OCI-LY3 (cell line): ENCODE results near the gene PARP12.

Experiments
- H2AFZ ChIP-seq: fragments of 200-600, 300-600 bp; shearing (Covaris generic); 2 replicates; pipeline ENCODE4 v1.6.0; 2014; ENCODE audit warnings: antibody characterized with exemption, low read depth, low read length
- H3K27ac ChIP-seq: fragments of 200-600, 300-600 bp; sonication (generic); 2 replicates; pipeline ENCODE4 v1.5.1; 2014; ENCODE audit warnings: mild to moderate bottlenecking, low read length, moderate library complexity, mixed read lengths
- H3K27me3 ChIP-seq: fragments of 200-600, 300-600 bp; sonication (generic); 2 replicates; pipeline ENCODE4 v1.6.1; 2014; ENCODE audit warnings: low read depth, low read length, mixed read lengths
- H3K36me3 ChIP-seq: fragments of 200-600, 300-600 bp; sonication (generic); replicated peaks from 2 replicates; pipeline ENCODE3; 2014; ENCODE audit warnings: low read depth, low read length, mixed read lengths
- H3K4me1 ChIP-seq: fragments of 300-600, 200-600 bp; sonication (generic); 2 replicates; pipeline ENCODE4 v1.6.1; 2014; ENCODE audit warnings: low read length, mixed read lengths
- H3K4me2 ChIP-seq: fragments of 200-600, 300-600 bp; sonication (generic); 2 replicates; pipeline ENCODE4 v1.6.1; 2014; ENCODE audit warnings: low read length, mixed read lengths
- H3K4me3 ChIP-seq: fragments of 300-600, 200-600 bp; sonication (generic); 2 replicates; pipeline ENCODE4 v1.5.1; 2014; ENCODE audit warnings: antibody characterized with exemption, mild to moderate bottlenecking, low read length, moderate library complexity
- H3K79me2 ChIP-seq: fragments of 300-600, 200-600 bp; shearing (Covaris generic); 2 replicates; pipeline ENCODE4 v1.6.1; 2014; ENCODE audit warnings: mild to moderate bottlenecking, low read length, mixed read lengths
- H3K9ac ChIP-seq: fragments of 300-600, 200-600 bp; shearing (Covaris generic); 2 replicates; pipeline ENCODE4 v1.6.0; 2014; ENCODE audit warnings: mild to moderate bottlenecking, low read length, moderate library complexity
- H3K9me3 ChIP-seq: fragments of 200-600, 300-600 bp; shearing (Covaris generic); 2 replicates; pipeline ENCODE4 v1.6.1; 2014; ENCODE audit warnings: low read length, mixed read lengths; ENCODE audit not compliant: insufficient read depth
- H4K20me1 ChIP-seq: fragments of 200-600, 300-600 bp; sonication (generic); 2 replicates; pipeline ENCODE4 v1.6.1; 2016; ENCODE audit warnings: low read length, mixed read lengths; ENCODE audit not compliant: insufficient read depth
- CTCF ChIP-seq: fragments of 200-600, 300-600 bp; sonication (generic); IDR thresholded peaks from 2 replicates; pipeline ENCODE4 v1.5.1; 2014; ENCODE audit warnings: antibody characterized with exemption, low read length, low read depth
- EZH2phosphoT487 ChIP-seq: fragments of 200-600 bp; shearing (Covaris generic); IDR thresholded peaks from 2 replicates; pipeline ENCODE4 v1.6.1; 2018; ENCODE audit warnings: antibody characterized with exemption, mixed run types, low read depth

PARP12 gene

GRCh38 chr7:140081774-140082425 lies 19.1 kb upstream of the PARP12 start:
- peaks cover 49% of the 10 kb centered on the region for H3K27me3 ChIP-seq
- H3K36me3 ChIP-seq, result no peaks in the 10 kb centered on the region
- H3K4me1 ChIP-seq, result peaks cover 12% of the 10 kb centered on the region; the same call in 1 of the 2 replicates
- no peak overlapping the region for H3K9ac ChIP-seq
- no peak overlapping the region for H3K27ac ChIP-seq
- H3K4me2 ChIP-seq, result no peak overlapping the region
- H4K20me1 ChIP-seq, result no peaks in the 10 kb centered on the region
- no peaks in the 10 kb centered on the region for H3K9me3 ChIP-seq
- no peak overlapping the region for H3K4me3 ChIP-seq
- no peak overlapping the region for H2AFZ ChIP-seq
- H3K79me2 ChIP-seq, result no peaks in the 10 kb centered on the region
- TF ChIP-seq CTCF (no peak), EZH2phosphoT487 (no peak)

- no peak overlapping the region for H3K27ac ChIP-seq
These were observed 18.2 kb upstream of the PARP12 start for GRCh38 chr7:140080919-140081318.

GRCh38 chr7:140079121-140079536 lies 16.4 kb upstream of the PARP12 start:
- no peaks in the 10 kb centered on the region for H3K36me3 ChIP-seq
- no peak overlapping the region for H3K27ac ChIP-seq
- peaks cover 1% of the 10 kb centered on the region; the same call in 1 of the 2 replicates for H3K4me1 ChIP-seq
- no peaks in the 10 kb centered on the region for H3K79me2 ChIP-seq
- H3K9me3 ChIP-seq, result no peaks in the 10 kb centered on the region
- H3K9ac ChIP-seq, result no peak overlapping the region
- H3K4me3 ChIP-seq, result no peak overlapping the region
- H2AFZ ChIP-seq, result no peak overlapping the region
- TF ChIP-seq EZH2phosphoT487 (no peak), CTCF (peak; percentile 11; the same call in 1 of the 2 replicates)
- H3K27me3 ChIP-seq, result peaks cover 53% of the 10 kb centered on the region
- no peak overlapping the region for H3K4me2 ChIP-seq
- H4K20me1 ChIP-seq, result no peaks in the 10 kb centered on the region

More at GRCh38 chr7:140080919-140081318, 18.2 kb upstream of the PARP12 start:
- Histone ChIP-seq H3K27me3 (peaks cover 51% of the 10 kb centered on the region), H3K79me2 (no peaks in the 10 kb centered on the region), H3K36me3 (no peaks in the 10 kb centered on the region), H3K4me3 (no peak overlapping the region), H4K20me1 (no peaks in the 10 kb centered on the region), H3K9ac (no peak overlapping the region), H3K4me2 (no peak overlapping the region), H3K4me1 (peaks cover 12% of the 10 kb centered on the region; the same call in 1 of the 2 replicates), H2AFZ (no peak overlapping the region), H3K9me3 (no peaks in the 10 kb centered on the region)
- TF ChIP-seq CTCF (no peak), EZH2phosphoT487 (no peak)

GRCh38 chr7:140078392-140078791 lies 15.6 kb upstream of the PARP12 start:
- Histone ChIP-seq H3K9me3 (no peaks in the 10 kb centered on the region), H2AFZ (no peak overlapping the region), H3K36me3 (no peaks in the 10 kb centered on the region), H3K27me3 (peaks cover 48% of the 10 kb centered on the region), H4K20me1 (no peaks in the 10 kb centered on the region), H3K79me2 (no peaks in the 10 kb centered on the region), H3K27ac (no peak overlapping the region), H3K4me2 (no peak overlapping the region), H3K4me1 (no peaks in the 10 kb centered on the region), H3K4me3 (no peak overlapping the region), H3K9ac (no peak overlapping the region)
- TF ChIP-seq CTCF, result no peak
- TF ChIP-seq EZH2phosphoT487, result no peak
